ENCODE measurements around the gene SLC12A3.

- TF ChIP-seq CTCF (IDR thresholded peaks at IDR 0.05): no peak
- TF ChIP-seq ZFX (IDR thresholded peaks at IDR 0.05; ENCODE audit: borderline replicate concordance): no peak
These were observed 15.7 kb downstream of the SLC12A3 start for GRCh38 chr16:56880685-56881084.
